CD4-positive, CD25-positive, alpha-beta regulatory T cell (primary cell): Measurements from ENCODE around the gene SMPD1. TPM values are rescaled to one million over a fixed set of nuclear protein-coding genes. Genes with fewer than 3 reads are reported as not detected.

Experiments
- ATAC-seq, 2 donors: fragments of 150-1000 bp; cut with Tn5 transposase; one replicate each; pipeline ENCODE4 v1.10.0; 2021; ENCODE audit warnings: low read depth in 2 of 2, moderate number of reproducible peaks in 2 of 2, moderate library complexity in 1 of 2
- DNase-seq, 3 donors: peaks; one replicate each; pipeline versions ENCODE4 v3.0.0 to v3.0.0-alpha.2; 2012 to 2022; ENCODE audit warnings: mixed read lengths in 1 of 3
- H3K27ac ChIP-seq: one replicate; pipeline ENCODE4 v1.7.0; 2013; ENCODE audit warnings: mild to moderate bottlenecking, low read length; ENCODE audit not compliant: insufficient read depth, poor library complexity, severe bottlenecking
- H3K27me3 ChIP-seq: one replicate; pipeline ENCODE4 v1.7.0; 2013; ENCODE audit warnings: low read length; ENCODE audit not compliant: control insufficient read depth, insufficient read depth
- H3K36me3 ChIP-seq: one replicate; pipeline ENCODE4 v1.7.0; 2013; ENCODE audit warnings: mild to moderate bottlenecking, low read length, moderate library complexity; ENCODE audit not compliant: control insufficient read depth, insufficient read depth
- H3K4me1 ChIP-seq: 2 replicates; pipeline ENCODE4 v1.7.0; 2013; ENCODE audit warnings: mild to moderate bottlenecking, low read length; ENCODE audit not compliant: insufficient read depth, control insufficient read depth, poor library complexity, severe bottlenecking
- H3K4me3 ChIP-seq: one replicate; pipeline ENCODE4 v1.7.0; 2013; ENCODE audit warnings: low read depth, mild to moderate bottlenecking, low read length, moderate library complexity
- H3K9me3 ChIP-seq, 2 experiments: 1 replicate in 1 of 2; 2 replicates in 1 of 2; pipeline ENCODE4 v1.7.0; 2013; ENCODE audit warnings: low read length in 2 of 2, mild to moderate bottlenecking in 1 of 2, moderate library complexity in 1 of 2; ENCODE audit not compliant: control insufficient read depth in 2 of 2
- H3K27ac Mint-ChIP-seq, 3 donors: one replicate each; pipeline ENCODE4 v1.8.0; 2020 to 2022; ENCODE audit warnings: mild to moderate bottlenecking in 3 of 3, mixed read lengths in 3 of 3, moderate library complexity in 2 of 3
- H3K27me3 Mint-ChIP-seq: one replicate; pipeline ENCODE4 v1.8.0; 2022; ENCODE audit warnings: mild to moderate bottlenecking, mixed read lengths
- H3K36me3 Mint-ChIP-seq: one replicate; pipeline ENCODE4 v1.8.0; 2020; ENCODE audit warnings: mixed read lengths
- H3K4me1 Mint-ChIP-seq, 4 donors: one replicate each; pipeline ENCODE4 v1.8.0; 2020 to 2022; ENCODE audit warnings: mixed read lengths in 4 of 4, mild to moderate bottlenecking in 1 of 4
- H3K4me3 Mint-ChIP-seq, 4 donors: one replicate each; pipeline ENCODE4 v1.8.0; 2020 to 2022; ENCODE audit warnings: mild to moderate bottlenecking in 4 of 4, mixed read lengths in 4 of 4, moderate library complexity in 3 of 4
- H3K9me3 Mint-ChIP-seq, 7 donors: one replicate each; pipeline ENCODE4 v1.8.0; 2020 to 2022; ENCODE audit warnings: mixed read lengths in 7 of 7, mild to moderate bottlenecking in 3 of 7, moderate library complexity in 2 of 7
- polyA plus RNA-seq, 4 donors: library from polyadenylated mRNA; unstranded; fragments of 300-500 nt; fragmentation: Illumina TruSeq; gene quantifications; one replicate each; pipeline ENCODE4 v1.2.3, GENCODE V29; 2021
- total RNA-seq: library from RNA; stranded (reverse); gene quantifications from one replicate; pipeline ENCODE4 v1.2.3, GENCODE V29; 2022

Gene SMPD1
- total and polyA plus RNA-seq, 5 donors from 2014 or later: 11.4 to 43.7 (median 13.5) TPM

GRCh38 chr11:6406370-6406769, 16.1 kb downstream of the SMPD1 start:
- peaks cover 0 to 2% (median 0%) of the 10 kb centered on the region in 7 donors for H3K9me3 Mint-ChIP-seq
- Histone ChIP-seq H3K27me3 (no peaks in the 10 kb centered on the region), H3K9me3 (no peaks in the 10 kb centered on the region), H3K4me1 (peaks cover 78% of the 10 kb centered on the region), H3K36me3 (peaks cover 26% of the 10 kb centered on the region), H3K27ac (no peak overlapping the region), H3K4me3 (no peak overlapping the region)
- H3K27ac Mint-ChIP-seq: peak overlapping the region; percentile 88 to 95 (median 92)
- peaks cover 50% of the 10 kb centered on the region for H3K36me3 Mint-ChIP-seq
- H3K27me3 Mint-ChIP-seq: peaks cover 4% of the 10 kb centered on the region
- DNase-seq (no peak), ATAC-seq (no peak)
- peaks cover 10 to 86% (median 49%) of the 10 kb centered on the region in 4 donors for H3K4me1 Mint-ChIP-seq
- peak overlapping the region; percentile 34 to 93 (median 70) for H3K4me3 Mint-ChIP-seq

GRCh38 chr11:6410695-6411430, 20.6 kb downstream of the SMPD1 start:
- Mint-ChIP-seq H3K4me1 (peaks cover 6 to 42% (median 29%) of the 10 kb centered on the region in 4 donors), H3K27me3 (peaks cover 4% of the 10 kb centered on the region), H3K4me3 (peak overlapping the region in 2 of 4 donors; percentile 22 to 55), H3K9me3 (no peaks in the 10 kb centered on the region), H3K36me3 (peaks cover 40% of the 10 kb centered on the region), H3K27ac (peak overlapping the region in 2 of 3 donors; percentile 48 to 56)
- no peaks in the 10 kb centered on the region for H3K9me3 ChIP-seq
- peaks cover 27% of the 10 kb centered on the region for H3K36me3 ChIP-seq
- DNase-seq (no peak), ATAC-seq (no peak)
- H3K4me3 ChIP-seq: no peak overlapping the region
- peaks cover 75% of the 10 kb centered on the region for H3K4me1 ChIP-seq
- H3K27ac ChIP-seq: no peak overlapping the region
- H3K27me3 ChIP-seq: no peaks in the 10 kb centered on the region

- no peak for ATAC-seq
- no peak overlapping the region for H3K4me3 ChIP-seq
- H3K27me3 Mint-ChIP-seq: no peaks in the 10 kb centered on the region
- H3K4me3 Mint-ChIP-seq: peak overlapping the region in 2 of 4 donors; percentile 36 to 61
- no peak overlapping the region for H3K27ac ChIP-seq
- H3K4me1 Mint-ChIP-seq: peaks cover 6 to 35% (median 22%) of the 10 kb centered on the region in 4 donors
- peaks cover 27% of the 10 kb centered on the region for H3K36me3 ChIP-seq
- no peaks in the 10 kb centered on the region for H3K9me3 Mint-ChIP-seq
- H3K27me3 ChIP-seq: no peaks in the 10 kb centered on the region
- no peak for DNase-seq
- H3K9me3 ChIP-seq: no peaks in the 10 kb centered on the region
- peaks cover 74% of the 10 kb centered on the region for H3K4me1 ChIP-seq
- peak overlapping the region in 2 of 3 donors; percentile 56 to 89 for H3K27ac Mint-ChIP-seq
- peaks cover 32% of the 10 kb centered on the region for H3K36me3 Mint-ChIP-seq
Measured at GRCh38 chr11:6411594-6412031, 21.3 kb downstream of the SMPD1 start.

- Histone ChIP-seq H3K4me3 (peak overlapping the region; percentile 58), H3K9me3 (no peaks in the 10 kb centered on the region), H3K4me1 (peaks cover 74% of the 10 kb centered on the region), H3K27me3 (no peaks in the 10 kb centered on the region), H3K36me3 (peaks cover 25% of the 10 kb centered on the region), H3K27ac (peak overlapping the region; percentile 74)
- peaks cover 23% of the 10 kb centered on the region for H3K36me3 Mint-ChIP-seq
- ATAC-seq: peak; percentile 91 to 92
- no peaks in the 10 kb centered on the region for H3K27me3 Mint-ChIP-seq
- DNase-seq: peak; percentile 62 to 87 (median 79)
- no peaks in the 10 kb centered on the region for H3K9me3 Mint-ChIP-seq
- peaks cover 0 to 20% (median 11%) of the 10 kb centered on the region in 4 donors for H3K4me1 Mint-ChIP-seq
- H3K4me3 Mint-ChIP-seq: no peak overlapping the region
- H3K27ac Mint-ChIP-seq: no peak overlapping the region
Measured at GRCh38 chr11:6413791-6414201, 23.5 kb downstream of the SMPD1 start.

GRCh38 chr11:6414874-6415328, 24.6 kb downstream of the SMPD1 start:
- Mint-ChIP-seq H3K9me3 (no peaks in the 10 kb centered on the region), H3K27ac (no peak overlapping the region), H3K27me3 (no peaks in the 10 kb centered on the region), H3K4me3 (no peak overlapping the region), H3K4me1 (peaks cover 0 to 16% (median 8%) of the 10 kb centered on the region in 4 donors), H3K36me3 (peaks cover 14% of the 10 kb centered on the region)
- Histone ChIP-seq H3K9me3 (no peaks in the 10 kb centered on the region), H3K27ac (peak overlapping the region; percentile 74), H3K36me3 (peaks cover 14% of the 10 kb centered on the region), H3K4me3 (peak overlapping the region; percentile 58), H3K4me1 (peaks cover 78% of the 10 kb centered on the region), H3K27me3 (no peaks in the 10 kb centered on the region)
- peak in 1 of 3 donors; percentile 53 for DNase-seq
- ATAC-seq: no peak

GRCh38 chr11:6415797-6416196, 25.5 kb downstream of the SMPD1 start:
- DNase-seq (no peak), ATAC-seq (no peak)
- Histone ChIP-seq H3K27me3 (no peaks in the 10 kb centered on the region), H3K36me3 (peaks cover 7% of the 10 kb centered on the region), H3K4me3 (peak overlapping the region; percentile 58), H3K4me1 (peaks cover 71% of the 10 kb centered on the region), H3K27ac (peak overlapping the region; percentile 74), H3K9me3 (no peaks in the 10 kb centered on the region)
- Mint-ChIP-seq H3K4me1 (peaks cover 0 to 13% (median 8%) of the 10 kb centered on the region in 4 donors), H3K36me3 (peaks cover 10% of the 10 kb centered on the region), H3K9me3 (peaks cover 0 to under 1% (median 0%) of the 10 kb centered on the region in 7 donors), H3K27me3 (peaks cover 2% of the 10 kb centered on the region), H3K27ac (no peak overlapping the region), H3K4me3 (no peak overlapping the region)

- Mint-ChIP-seq H3K36me3 (peaks cover 4% of the 10 kb centered on the region), H3K9me3 (peaks cover 0 to 4% (median 0%) of the 10 kb centered on the region in 7 donors), H3K4me1 (peaks cover 0 to 10% (median 5%) of the 10 kb centered on the region in 4 donors), H3K27ac (no peak overlapping the region), H3K27me3 (peaks cover 7% of the 10 kb centered on the region), H3K4me3 (no peak overlapping the region)
- ATAC-seq: no peak
- peak overlapping the region; percentile 81 for H3K27ac ChIP-seq
- peaks cover 6% of the 10 kb centered on the region for H3K27me3 ChIP-seq
- H3K4me1 ChIP-seq: peaks cover 54% of the 10 kb centered on the region
- H3K4me3 ChIP-seq: peak overlapping the region; percentile 84
- DNase-seq: no peak
- no peaks in the 10 kb centered on the region for H3K36me3 ChIP-seq
- H3K9me3 ChIP-seq: no peaks in the 10 kb centered on the region
Measured at GRCh38 chr11:6417907-6418556, 27.8 kb downstream of the SMPD1 start.
